HepG2 (cell line): ENCODE data around the gene KIF26B. TPM values are rescaled to one million over a fixed set of nuclear protein-coding genes. Genes with fewer than 3 reads are reported as not detected.

ENCODE experiments used
- CCDC6 ChIP-seq: sonication (generic); formaldehyde crosslinking; IDR thresholded peaks from 2 replicates; pipeline ENCODE4 v1.8.1; 2022; ENCODE audit warnings: mild to moderate bottlenecking, missing genetic modification reagents, moderate library complexity
- KAT8 ChIP-seq: IDR thresholded peaks from 2 replicates; pipeline ENCODE4 v1.6.1; 2016; ENCODE audit warnings: missing genetic modification reagents, missing compliant biosample characterization
- MTF2 ChIP-seq: sonication (generic); formaldehyde crosslinking; IDR thresholded peaks from 2 replicates; pipeline ENCODE4 v1.5.0; 2020; ENCODE audit warnings: missing genetic modification reagents, borderline replicate concordance
- PRDM15 ChIP-seq: sonication (generic); formaldehyde crosslinking; IDR thresholded peaks from 2 replicates; pipeline ENCODE4 v1.4.0; 2020; ENCODE audit warnings: missing genetic modification reagents
- RFX1 ChIP-seq: fragments of 450-650 bp; IDR thresholded peaks from 2 replicates; pipeline ENCODE4 v1.6.1; 2017
- SAP130 ChIP-seq: IDR thresholded peaks from 2 replicates; pipeline ENCODE4 v1.6.1; 2016; ENCODE audit warnings: low read depth
- ZNF318 ChIP-seq: sonication (generic); formaldehyde crosslinking; IDR thresholded peaks from 2 replicates; pipeline ENCODE4 v1.4.0; 2020; ENCODE audit warnings: mild to moderate bottlenecking, missing genetic modification reagents
- ZSCAN30 ChIP-seq: sonication (generic); formaldehyde crosslinking; IDR thresholded peaks from 2 replicates; pipeline ENCODE4 v1.5.0; 2020; ENCODE audit warnings: mild to moderate bottlenecking, missing genetic modification reagents
- polyA plus RNA-seq, 8 experiments: library from polyadenylated mRNA; depleted of rRNA in 3 of 8; stranded (reverse) in 7 of 8; unstranded in 1 of 8; fragments of >200 nt; fragmentation: Illumina TruSeq in 4 of 8; extraction: Trizol in 4 of 8; gene quantifications; 2 replicates each; pipeline versions ENCODE4 v1.2.1 to v1.2.3, GENCODE V29; 2011 to 2016; ENCODE audit warnings: low read depth in 4 of 8, missing spikeins in 1 of 8, mixed read lengths in 1 of 8; ENCODE audit not compliant: insufficient read depth in 1 of 8
- total RNA-seq, 5 experiments: library from RNA; depleted of rRNA; stranded (reverse); fragments of >200 nt; fragmentation: Illumina TruSeq; extraction: Trizol; gene quantifications; 2 replicates each; pipeline ENCODE4 v1.2.3, GENCODE V29; 2016; ENCODE audit warnings: low read depth in 1 of 5

KIF26B gene
- total and polyA plus RNA-seq, 2 of the 13 experiments (the other 11 are each of a cell fraction or from before 2014, with no cell fraction given) = 0.08 to 0.09 TPM

- no peak for TF ChIP-seq ZNF318 (CRISPR knock-in tag)
- no peak for TF ChIP-seq PRDM15 (CRISPR knock-in tag)
- TF ChIP-seq RFX1 = no peak
- TF ChIP-seq MTF2 (CRISPR knock-in tag) = no peak
- TF ChIP-seq CCDC6 (CRISPR knock-in tag) = no peak
- no peak for TF ChIP-seq ZSCAN30 (CRISPR knock-in tag)
- TF ChIP-seq KAT8 (CRISPR knock-in tag) = no peak
- no peak for TF ChIP-seq SAP130 (CRISPR knock-in tag)
Observed at GRCh38 chr1:245742896-245743295, 588.1 kb downstream of the KIF26B start (continued).
